ENCODE data around the gene RPS10.

RPS10 gene

DNA sequence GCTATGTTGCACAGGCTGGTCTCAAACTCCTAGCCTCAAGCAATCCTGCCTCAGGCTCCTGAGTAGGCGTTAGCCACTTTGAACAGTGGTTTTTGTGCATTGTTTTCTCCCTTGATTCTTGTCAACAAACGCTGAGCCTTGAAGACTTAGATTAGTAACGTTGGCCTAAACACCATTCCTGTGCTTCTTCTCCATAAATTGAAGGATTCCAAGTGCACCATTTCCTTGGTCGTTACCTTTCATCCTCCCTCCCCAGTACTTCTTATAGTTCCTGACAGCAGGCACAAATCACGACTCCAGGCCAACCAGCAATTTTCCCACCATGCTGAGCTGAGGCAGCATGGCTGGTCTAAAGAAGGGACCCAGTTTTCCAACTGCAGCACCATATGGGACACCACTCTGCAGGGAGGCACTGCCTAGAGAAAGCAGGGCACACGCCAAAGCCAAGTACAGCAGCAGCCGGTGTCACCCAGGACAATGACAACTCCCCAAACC, 8.9 kb downstream of the RPS10 start:
- H3K27ac ChIP-seq (replicated peaks), result no peak overlapping the region
- DNase-seq (ENCODE audit: low read depth in 1 of 2, low spot score in 1 of 2), result no peak
- no peak overlapping the region for H3K4me3 ChIP-seq (replicated peaks; ENCODE audit: insufficient read depth, low read length)
- TF ChIP-seq SPI1 (IDR thresholded peaks at IDR 0.05; ENCODE audit: borderline replicate concordance, low read depth) (no peak), GABPA (IDR thresholded peaks at IDR 0.05; ENCODE audit: low read depth) (no peak), REST (IDR thresholded peaks at IDR 0.05; ENCODE audit: insufficient replicate concordance, low read depth) (no peak), CTCF (IDR thresholded peaks at IDR 0.05; ENCODE audit: insufficient read depth, low read length) (no peak), POLR2AphosphoS5 (IDR thresholded peaks at IDR 0.05; ENCODE audit: low read depth) (peak; percentile 60)
- H3K27me3 ChIP-seq (ENCODE audit: insufficient read depth, poor library complexity, severe bottlenecking), result no peaks in the 10 kb centered on the region

GRCh38 chr6:34414999-34415858, 10.6 kb downstream of the RPS10 start:
- Histone ChIP-seq H3K27me3 (ENCODE audit: insufficient read depth, poor library complexity, severe bottlenecking) (no peaks in the 10 kb centered on the region), H3K27ac (replicated peaks) (no peak overlapping the region), H3K4me3 (replicated peaks; ENCODE audit: insufficient read depth, low read length) (no peak overlapping the region)
- TF ChIP-seq GABPA (IDR thresholded peaks at IDR 0.05; ENCODE audit: low read depth), result no peak
- TF ChIP-seq SPI1 (IDR thresholded peaks at IDR 0.05; ENCODE audit: borderline replicate concordance, low read depth), result no peak
- TF ChIP-seq CTCF (IDR thresholded peaks at IDR 0.05; ENCODE audit: insufficient read depth, low read length), result peak; percentile 49
- no peak for TF ChIP-seq REST (IDR thresholded peaks at IDR 0.05; ENCODE audit: insufficient replicate concordance, low read depth)
- no peak; the same call in 1 of the 2 replicates for TF ChIP-seq POLR2AphosphoS5 (IDR thresholded peaks at IDR 0.05; ENCODE audit: low read depth)
- peak in 1 of 2 experiments; percentile 80 for DNase-seq (ENCODE audit: low read depth in 1 of 2, low spot score in 1 of 2)

DNA sequence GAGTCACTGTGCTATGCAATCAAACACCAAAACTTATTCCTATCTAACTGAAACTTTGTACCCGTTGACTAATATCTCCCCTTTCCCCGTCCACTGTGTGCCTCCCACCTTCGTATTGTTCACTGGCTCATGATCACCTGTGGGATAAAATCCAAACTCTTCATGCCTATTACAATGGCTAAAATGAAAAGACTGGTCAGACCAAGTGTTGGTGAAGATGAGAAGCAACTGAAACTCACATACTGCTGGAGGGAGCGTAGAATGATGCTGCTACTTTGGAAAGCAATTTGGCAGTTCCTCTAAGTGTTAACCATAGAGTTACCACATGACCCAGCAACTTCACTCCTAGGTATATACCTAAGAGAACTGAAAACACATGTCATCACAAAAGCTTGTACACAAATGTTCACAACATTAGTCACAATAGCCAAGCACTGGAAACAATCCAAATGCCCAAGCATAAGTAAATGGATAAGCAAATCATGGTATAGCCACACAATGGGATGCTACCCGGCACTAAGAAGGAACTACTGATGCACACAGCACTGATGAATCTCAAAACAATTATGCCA, 13.1 kb downstream of the RPS10 start:
- H3K27me3 ChIP-seq (ENCODE audit: insufficient read depth, poor library complexity, severe bottlenecking), result no peaks in the 10 kb centered on the region
- no peak for TF ChIP-seq CTCF (IDR thresholded peaks at IDR 0.05; ENCODE audit: insufficient read depth, low read length)
- no peak overlapping the region for H3K4me3 ChIP-seq (replicated peaks; ENCODE audit: insufficient read depth, low read length)
- no peak overlapping the region for H3K27ac ChIP-seq (replicated peaks)
- no peak for DNase-seq (ENCODE audit: low read depth in 1 of 2, low spot score in 1 of 2)

All from HL-60 (cell line).